HFF-Myc (cell line): ENCODE data around the gene NACC1.
"Not testable (repeated sequence)": the region's sequence is repeated elsewhere in the genome, so short reads cannot be mapped to it uniquely, and the experiment has no call there.

ENCODE experiments used
- DNase-seq: peaks from one replicate; pipeline ENCODE4 v3.0.0-alpha.2; 2011; ENCODE audit warnings: low read depth; ENCODE audit errors: extremely low read depth
- H3K4me3 ChIP-seq: replicated peaks from 2 replicates; pipeline ENCODE4 v1.5.1; 2011; ENCODE audit warnings: low read depth, mild to moderate bottlenecking, control low read depth, low read length
- CTCF ChIP-seq: IDR thresholded peaks from 2 replicates; pipeline ENCODE4 v1.5.1; 2012; ENCODE audit warnings: mild to moderate bottlenecking, low read depth, low read length, control low read depth; ENCODE audit errors: missing control alignments

NACC1 gene

DNA sequence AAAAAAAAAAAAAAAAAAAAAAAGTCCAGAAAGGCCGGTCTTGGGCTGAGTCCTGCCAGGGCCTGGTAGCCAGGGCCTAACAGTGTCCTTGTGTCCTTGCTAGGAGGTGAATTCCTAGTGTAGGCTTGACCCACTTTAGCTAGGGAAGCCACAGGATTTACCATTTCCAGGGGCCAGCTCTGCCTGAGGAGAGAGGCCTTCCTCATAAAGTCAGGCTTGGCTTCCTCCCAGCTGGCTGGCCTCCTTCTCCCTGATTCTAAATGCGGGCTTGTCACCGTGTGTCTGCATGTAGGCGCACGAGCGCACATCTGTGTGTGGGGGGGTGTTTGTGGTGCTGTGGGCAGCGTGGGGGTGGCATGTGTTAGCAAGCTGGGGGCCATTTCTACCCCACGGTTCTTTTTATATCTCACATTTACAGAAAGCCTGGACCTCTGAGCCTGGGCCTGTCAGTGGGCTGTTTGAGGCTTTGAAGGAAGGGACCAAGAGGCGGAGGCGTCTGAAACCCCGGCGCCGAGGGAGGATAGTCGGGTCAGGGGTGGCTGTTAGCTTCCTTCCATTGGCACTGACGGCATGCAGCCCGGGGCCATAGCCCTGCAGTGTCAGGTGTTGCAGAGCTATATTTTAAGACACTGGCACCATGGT, 63.8 kb downstream of the NACC1 start:
- no peak overlapping the region for H3K4me3 ChIP-seq
- no peak for TF ChIP-seq CTCF
- peak; percentile 47 for DNase-seq

- H3K4me3 ChIP-seq, DNase-seq: not testable (repeated sequence)
Observed at GRCh38 chr19:13184926-13185325, 66.9 kb downstream of the NACC1 start.

DNA sequence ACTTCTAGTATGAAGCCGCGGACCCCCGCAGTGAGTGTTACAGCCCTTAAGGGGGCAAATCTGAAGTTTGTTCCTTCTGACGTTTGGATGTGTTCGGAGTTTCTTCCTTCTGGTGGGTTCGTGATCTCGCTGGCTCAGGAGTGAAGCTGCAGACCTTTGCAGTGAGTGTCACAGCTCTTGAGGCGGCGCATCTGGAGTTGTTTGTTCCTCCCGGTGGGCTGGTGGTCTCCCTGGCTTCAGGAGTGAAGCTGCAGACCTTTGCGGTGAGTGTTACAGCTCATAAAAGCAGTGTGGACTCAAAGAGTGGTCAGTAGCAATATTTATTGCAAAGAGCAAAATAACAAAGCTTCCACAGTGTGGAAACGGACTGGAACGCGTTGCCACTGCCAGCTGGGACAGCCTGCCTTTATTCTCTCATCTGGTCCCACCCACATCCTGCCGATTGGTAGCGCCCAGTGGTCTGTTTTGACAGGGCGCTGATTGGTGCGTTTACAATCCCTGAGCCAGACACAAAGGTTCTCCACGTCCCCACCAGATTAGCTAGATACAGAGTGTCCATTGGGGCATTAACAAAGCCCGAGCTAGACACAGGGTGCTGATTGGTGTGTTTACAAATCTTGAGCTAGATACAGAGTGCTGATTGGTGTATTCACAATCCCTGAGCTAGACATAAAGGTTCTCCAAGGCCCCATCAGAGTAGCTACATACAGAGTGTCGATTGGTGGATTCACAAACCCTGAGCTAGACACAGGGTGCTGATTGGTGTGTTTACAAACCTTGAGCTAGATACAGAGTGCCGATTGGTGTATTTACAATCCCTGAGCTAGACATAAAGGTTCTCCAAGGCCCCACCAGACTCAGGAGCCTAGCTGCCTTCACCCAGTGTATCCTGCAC, 67.9 kb downstream of the NACC1 start:
- H3K4me3 ChIP-seq, DNase-seq: not testable (repeated sequence)

DNA sequence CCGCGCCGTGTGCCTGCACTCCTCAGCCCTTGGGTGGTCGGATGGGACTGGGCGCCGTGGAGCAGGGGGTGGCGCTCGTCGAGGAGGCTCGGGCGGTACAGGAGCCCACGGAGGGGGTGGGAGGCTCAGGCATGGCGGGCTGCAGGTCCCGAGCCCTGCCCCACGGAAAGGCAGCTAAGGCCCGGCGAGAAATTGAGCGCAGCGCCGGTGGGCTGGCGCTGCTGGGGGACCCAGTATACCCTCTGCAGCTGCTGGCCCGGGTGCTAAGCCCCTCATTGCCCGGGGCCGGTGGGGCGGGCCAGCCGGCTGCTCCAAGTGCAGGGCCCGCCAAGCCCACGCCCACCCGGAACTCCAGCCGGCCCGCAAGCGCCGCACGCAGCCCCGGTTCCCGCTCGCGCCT, 68.6 kb downstream of the NACC1 start:
- H3K4me3 ChIP-seq, DNase-seq: not testable (repeated sequence)

GRCh38 chr19:13187419-13187818, 69.4 kb downstream of the NACC1 start:
- no peak overlapping the region for H3K4me3 ChIP-seq
- no peak for DNase-seq
- TF ChIP-seq CTCF = no peak

GRCh38 chr19:13189600-13189999, 71.5 kb downstream of the NACC1 start:
- no peak overlapping the region for H3K4me3 ChIP-seq
- DNase-seq = no peak
- no peak for TF ChIP-seq CTCF
